Lower lobe of right lung (tissue), 2 donors: ENCODE data around the gene ICAM1. TPM values are rescaled to one million over a fixed set of nuclear protein-coding genes. Genes with fewer than 3 reads are reported as not detected.
A peak's percentile ranks its signal among the peaks of the same experiment; 100 is the strongest.

Experiments
- ATAC-seq, 2 donors: fragments of 200-7000 bp; cut with Tn5 transposase; one replicate each; pipeline ENCODE4 v1.9.1; 2020 to 2022; ENCODE audit warnings: mild to moderate bottlenecking in 2 of 2, moderate library complexity in 2 of 2
- DNase-seq: peaks from one replicate; pipeline ENCODE4 v3.0.0-alpha.2; 2020
- H3K27ac ChIP-seq: fragments of 200-600 bp; one replicate; pipeline ENCODE4 v1.8.0; 2022
- H3K27me3 ChIP-seq: fragments of 200-600 bp; one replicate; pipeline ENCODE4 v1.8.0; 2022; ENCODE audit warnings: low read depth
- H3K36me3 ChIP-seq: fragments of 200-600 bp; one replicate; pipeline ENCODE4 v1.8.0; 2022; ENCODE audit warnings: mild to moderate bottlenecking
- H3K4me1 ChIP-seq: fragments of 200-600 bp; one replicate; pipeline ENCODE4 v1.8.0; 2022
- H3K4me3 ChIP-seq: fragments of 200-600 bp; one replicate; pipeline ENCODE4 v1.8.0; 2022; ENCODE audit warnings: mild to moderate bottlenecking
- H3K9me3 ChIP-seq: fragments of 200-600 bp; one replicate; pipeline ENCODE4 v1.8.0; 2022
- CTCF ChIP-seq: fragments of 200-600 bp; IDR thresholded peaks from one replicate; pipeline ENCODE4 v1.8.0; 2022; ENCODE audit warnings: antibody characterized with exemption, mild to moderate bottlenecking
- intact Hi-C: fragments of 100-400 bp; cut with DNase I; formaldehyde crosslinking; loops from one replicate; pipeline ENCODE4 v1.11.0; 2022
- total RNA-seq: library from RNA; stranded (reverse); fragmentation: NEBNext Ultra II Directional; extraction: Animal tissue kit (Norgen Biotek cat#: 25700); gene quantifications from one replicate; pipeline ENCODE4 v1.2.1, GENCODE V29; 2021
- donor health status: DM: no; HTN: yes; CAD: no; lungs with severe emphysema.

The ICAM1 gene
- total RNA-seq, 1 donor from 2014 or later: 95.9 TPM

- Histone ChIP-seq H3K36me3 (peaks cover 14% of the 10 kb centered on the region), H3K27me3 (no peaks in the 10 kb centered on the region), H3K27ac (peak overlapping the region; percentile 77), H3K4me3 (no peak overlapping the region), H3K4me1 (peaks cover 30% of the 10 kb centered on the region), H3K9me3 (no peaks in the 10 kb centered on the region)
- intact Hi-C loops: no loop called here
- ATAC-seq: no peak
- DNase-seq: no peak
- no peak for TF ChIP-seq CTCF
Observed at GRCh38 chr19:10226021-10226375, 44.9 kb upstream of the ICAM1 start.

GRCh38 chr19:10226376-10227025 is 44.4 kb upstream of the ICAM1 start:
- H3K27ac ChIP-seq: peak overlapping the region; percentile 77
- DNase-seq: peak; percentile 62
- H3K27me3 ChIP-seq: no peaks in the 10 kb centered on the region
- H3K36me3 ChIP-seq: peaks cover 14% of the 10 kb centered on the region
- peaks cover 30% of the 10 kb centered on the region for H3K4me1 ChIP-seq
- intact Hi-C loops: no loop called here
- ATAC-seq: peak; percentile 11 to 56
- peak overlapping the region; percentile 20 for H3K4me3 ChIP-seq
- TF ChIP-seq CTCF: no peak
- H3K9me3 ChIP-seq: no peaks in the 10 kb centered on the region

- Histone ChIP-seq H3K27me3 (no peaks in the 10 kb centered on the region), H3K4me1 (peaks cover 30% of the 10 kb centered on the region), H3K36me3 (peaks cover 14% of the 10 kb centered on the region), H3K4me3 (peak overlapping the region; percentile 20), H3K9me3 (no peaks in the 10 kb centered on the region), H3K27ac (peak overlapping the region; percentile 76)
- ATAC-seq (no peak), DNase-seq (no peak)
- TF ChIP-seq CTCF: peak; percentile 13
- intact Hi-C loops: no loop called here
Observed at GRCh38 chr19:10227026-10227971, 43.6 kb upstream of the ICAM1 start.

- Histone ChIP-seq H3K36me3 (peaks cover 13% of the 10 kb centered on the region), H3K27ac (peak overlapping the region; percentile 18), H3K4me1 (peaks cover 30% of the 10 kb centered on the region), H3K27me3 (no peaks in the 10 kb centered on the region), H3K9me3 (no peaks in the 10 kb centered on the region), H3K4me3 (no peak overlapping the region)
- no peak for DNase-seq
- intact Hi-C loops: no loop called here
- no peak for ATAC-seq
- TF ChIP-seq CTCF: no peak
Observed at GRCh38 chr19:10228393-10228792, 42.5 kb upstream of the ICAM1 start.

- DNase-seq (no peak), ATAC-seq (no peak)
- peak; percentile 59 for TF ChIP-seq CTCF
- H3K4me3 ChIP-seq: peak overlapping the region; percentile 97
- intact Hi-C loops: no loop called here
- peaks cover 30% of the 10 kb centered on the region for H3K4me1 ChIP-seq
- H3K27ac ChIP-seq: peak overlapping the region; percentile 18
- peaks cover 7% of the 10 kb centered on the region for H3K36me3 ChIP-seq
- no peaks in the 10 kb centered on the region for H3K27me3 ChIP-seq
- H3K9me3 ChIP-seq: no peaks in the 10 kb centered on the region
Observed at GRCh38 chr19:10228920-10229319, 42.0 kb upstream of the ICAM1 start.
